Testis (tissue), 3 donors: ENCODE measurements around the gene KRT15. TPM values are rescaled to one million over a fixed set of nuclear protein-coding genes. Genes with fewer than 3 reads are reported as not detected.

Source experiments
- DNase-seq: peaks from one replicate; pipeline ENCODE4 v3.0.0-alpha.2; 2019
- H3K27ac ChIP-seq, 2 donors: fragments of 200-600 bp; sonication (generic); one replicate each; pipeline ENCODE4 v1.5.1; 2019
- H3K27me3 ChIP-seq: fragments of 200-600 bp; sonication (generic); one replicate; pipeline ENCODE4 v1.5.1; 2019
- H3K36me3 ChIP-seq: fragments of 200-600 bp; sonication (generic); one replicate; pipeline ENCODE4 v1.5.1; 2017; ENCODE audit warnings: low read depth; ENCODE audit errors: missing control alignments
- H3K4me1 ChIP-seq: fragments of 200-600 bp; sonication (generic); one replicate; pipeline ENCODE4 v1.5.1; 2019
- H3K4me3 ChIP-seq, 2 donors: fragments of 200-600 bp; sonication (generic); one replicate each; pipeline ENCODE4 v1.5.1; 2017 to 2019
- H3K9me3 ChIP-seq: fragments of 200-600 bp; sonication (generic); one replicate; pipeline ENCODE4 v1.5.1; 2017
- POLR2A ChIP-seq: fragments of 450-650 bp; IDR thresholded peaks from one replicate; pipeline ENCODE4 v1.6.1; 2017; ENCODE audit warnings: antibody characterized with exemption, mild to moderate bottlenecking, moderate library complexity
- WGBS, 2 donors: methylation state at CpG; one replicate each; pipeline ENCODE4 v1.1.5; 2018; 5-methylcytosine and 5-hydroxymethylcytosine counted together
- intact Hi-C: fragments of 100-400 bp; cut with DNase I; formaldehyde crosslinking; loops from one replicate; pipeline ENCODE4 v1.15.1; 2023; ENCODE audit warnings: low total_unique reads
- microRNA-seq, 2 donors: library from miRNA; unstranded; fragments of <30 nt; microRNA quantifications; one replicate each; pipeline ENCODE4, GENCODE V29; 2016; ENCODE audit warnings: borderline number of aligned reads in 2 of 2, borderline replicate concordance in 1 of 2
- polyA plus RNA-seq: library from polyadenylated mRNA; stranded (reverse); fragments of 350-450 nt; fragmentation: Illumina TruSeq; extraction: RNeasy Lipid Tissue Mini Kit (QIAGEN cat#74804); gene quantifications from one replicate; pipeline ENCODE4 v1.2.3, GENCODE V29; 2014; ENCODE audit warnings: low read depth, low replicate concordance; ENCODE audit not compliant: insufficient read depth
- small RNA-seq, 2 donors: library from RNA; depleted of rRNA; stranded (forward); fragments of <200 nt; gene quantifications; one replicate each; pipeline ENCODE3, GENCODE V24; 2016
- total RNA-seq, 2 donors: library from RNA; depleted of rRNA; stranded (reverse); fragments of >200 nt; gene quantifications; one replicate each; pipeline ENCODE4 v1.2.3, GENCODE V29; 2016
- TF ChIP-seq, protein P1 (sequence below), 3 experiments: fragments of 450-650 bp in 2 of 3; fragments of 200-600 bp in 1 of 3; sonication (generic) in 1 of 3; IDR thresholded peaks; one replicate each; pipeline ENCODE4 v1.5.1; 2016 to 2019; ENCODE audit warnings: antibody characterized with exemption in 3 of 3, mild to moderate bottlenecking in 2 of 3, moderate library complexity in 1 of 3

KRT15 gene
- total and polyA plus RNA-seq, 3 donors from 2014 or later: 5.8 to 21.7 (median 19.4) TPM

DNA sequence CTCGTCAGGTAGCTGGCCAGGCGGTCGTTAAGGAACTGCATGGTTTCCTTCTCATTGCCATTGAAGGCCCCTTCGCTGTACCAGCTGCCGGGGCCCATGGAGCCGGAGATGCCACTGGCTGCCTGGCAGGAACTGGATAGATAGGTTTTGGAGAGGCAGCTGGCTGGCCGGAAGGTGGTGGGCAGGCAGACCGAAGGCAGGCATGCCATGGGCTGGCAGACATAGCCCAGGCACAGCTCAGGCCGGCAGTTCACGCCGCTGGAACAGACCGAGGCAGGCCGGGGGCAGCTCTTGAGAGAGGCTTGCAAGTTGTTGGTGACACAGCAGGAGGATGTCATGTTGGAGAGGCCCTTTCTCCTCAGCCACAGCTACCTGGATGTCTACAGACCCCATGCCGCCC lies 51.7 kb downstream of the KRT15 start, which contains the start of gene KRT32:
KRT32 (minus strand) TSS at position 399 of the 400 bp plus-strand sequence; CDS start at position 338, 61 bp downstream.
- 92 to 96% methylated on average over 14 of the region's 14 CpGs for WGBS, 2 donors
- no peak within 1 kb of the TSS for H3K27ac ChIP-seq

DNA sequence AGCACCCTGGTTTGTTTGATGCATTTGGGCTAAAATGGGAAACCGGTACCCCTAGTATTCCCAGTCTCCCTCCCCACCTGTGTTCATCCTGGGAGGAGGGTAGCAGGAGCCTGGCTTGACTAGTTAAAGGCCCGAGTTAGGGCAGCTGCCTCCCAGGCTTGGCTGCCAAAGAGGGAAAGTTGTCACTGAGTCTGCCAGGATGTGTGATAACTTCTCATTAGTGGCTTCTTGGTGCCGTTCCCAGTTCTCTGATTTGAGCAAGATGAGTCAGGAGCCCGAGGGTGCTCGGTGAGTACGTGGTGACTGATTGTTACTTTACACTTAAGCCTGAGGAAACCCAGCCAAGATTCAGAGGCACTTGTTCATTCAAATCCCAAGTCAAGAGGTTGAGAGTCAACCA lies 54.0 kb downstream of the KRT15 start:
- TF ChIP-seq, protein P1, sequence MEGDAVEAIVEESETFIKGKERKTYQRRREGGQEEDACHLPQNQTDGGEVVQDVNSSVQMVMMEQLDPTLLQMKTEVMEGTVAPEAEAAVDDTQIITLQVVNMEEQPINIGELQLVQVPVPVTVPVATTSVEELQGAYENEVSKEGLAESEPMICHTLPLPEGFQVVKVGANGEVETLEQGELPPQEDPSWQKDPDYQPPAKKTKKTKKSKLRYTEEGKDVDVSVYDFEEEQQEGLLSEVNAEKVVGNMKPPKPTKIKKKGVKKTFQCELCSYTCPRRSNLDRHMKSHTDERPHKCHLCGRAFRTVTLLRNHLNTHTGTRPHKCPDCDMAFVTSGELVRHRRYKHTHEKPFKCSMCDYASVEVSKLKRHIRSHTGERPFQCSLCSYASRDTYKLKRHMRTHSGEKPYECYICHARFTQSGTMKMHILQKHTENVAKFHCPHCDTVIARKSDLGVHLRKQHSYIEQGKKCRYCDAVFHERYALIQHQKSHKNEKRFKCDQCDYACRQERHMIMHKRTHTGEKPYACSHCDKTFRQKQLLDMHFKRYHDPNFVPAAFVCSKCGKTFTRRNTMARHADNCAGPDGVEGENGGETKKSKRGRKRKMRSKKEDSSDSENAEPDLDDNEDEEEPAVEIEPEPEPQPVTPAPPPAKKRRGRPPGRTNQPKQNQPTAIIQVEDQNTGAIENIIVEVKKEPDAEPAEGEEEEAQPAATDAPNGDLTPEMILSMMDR (IDR thresholded peaks at IDR 0.05): no peak
- TF ChIP-seq POLR2A: no peak
- Histone ChIP-seq H3K27ac (no peak overlapping the region), H3K9me3 (no peaks in the 10 kb centered on the region), H3K27me3 (no peaks in the 10 kb centered on the region), H3K4me3 (no peak overlapping the region), H3K36me3 (no peaks in the 10 kb centered on the region), H3K4me1 (peaks cover 4% of the 10 kb centered on the region)
- intact Hi-C loops: no loop called here
- 20 to 38% methylated on average over 2 to 6 of the region's 6 CpGs for WGBS, 2 donors
- DNase-seq: peak; percentile 60

More for the DNA sequence above, 51.7 kb downstream of the KRT15 start, which contains the start of gene KRT32:
- H3K4me3 ChIP-seq: no peak within 1 kb of the TSS
- TF ChIP-seq, protein P1 (IDR thresholded peaks at IDR 0.05): no peak
- no peak for TF ChIP-seq POLR2A
- intact Hi-C loops: no loop called here
- H3K9me3 ChIP-seq: no peaks in the 10 kb centered on the region
- DNase-seq: no peak
- no peaks in the 10 kb centered on the region for H3K27me3 ChIP-seq
- H3K4me1 ChIP-seq: peaks cover 4% of the 10 kb centered on the region
- no peaks in the 10 kb centered on the region for H3K36me3 ChIP-seq

DNA sequence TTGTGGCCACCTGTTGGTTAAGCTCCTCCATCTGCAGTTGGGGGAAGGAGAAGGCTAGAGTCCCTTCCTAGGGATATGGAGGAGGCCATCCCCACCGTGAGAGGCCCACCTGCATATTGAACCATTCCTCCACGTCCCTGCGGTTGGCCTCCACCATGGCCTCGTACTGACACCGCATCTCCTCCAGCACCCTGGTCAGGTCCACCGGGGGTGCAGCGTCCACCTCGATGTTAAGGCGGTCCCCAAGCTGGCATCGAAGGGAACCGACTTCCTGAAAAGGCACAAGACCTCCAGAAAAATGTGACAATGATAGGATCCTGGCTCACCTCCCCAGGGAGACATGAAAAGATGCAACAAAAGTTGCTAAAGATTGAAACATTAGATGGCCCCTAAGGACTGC lies 54.5 kb downstream of the KRT15 start:
- no peaks in the 10 kb centered on the region for H3K27me3 ChIP-seq
- H3K4me3 ChIP-seq: no peak overlapping the region
- 89 to 94% methylated on average over 10 to 11 of the region's 11 CpGs for WGBS, 2 donors
- H3K27ac ChIP-seq: no peak overlapping the region
- peaks cover 4% of the 10 kb centered on the region for H3K4me1 ChIP-seq
- no peaks in the 10 kb centered on the region for H3K9me3 ChIP-seq
- DNase-seq: no peak
- TF ChIP-seq POLR2A: no peak
- TF ChIP-seq, protein P1 (IDR thresholded peaks at IDR 0.05): no peak
- intact Hi-C loops: no loop called here
- H3K36me3 ChIP-seq: no peaks in the 10 kb centered on the region

DNA sequence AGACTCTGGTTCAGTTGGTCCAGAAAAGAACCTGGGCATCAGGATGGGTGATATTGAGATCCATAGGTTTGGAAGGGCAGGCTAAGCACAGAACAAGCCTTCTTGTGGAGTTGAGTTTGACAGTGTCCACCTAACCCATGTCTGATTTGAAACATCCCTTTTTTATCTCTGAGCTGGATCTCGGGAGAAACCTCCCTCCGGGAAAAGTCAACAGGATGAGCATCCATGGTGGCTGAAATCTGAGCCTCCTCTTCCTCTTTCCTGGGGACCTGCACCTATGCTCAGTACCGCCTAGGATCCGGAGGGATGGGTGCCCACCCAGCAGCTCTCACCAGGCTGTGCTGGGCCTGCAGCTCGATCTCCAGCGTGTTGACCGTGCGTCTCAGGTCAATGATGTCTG lies 54.9 kb downstream of the KRT15 start:
- no peak overlapping the region for H3K27ac ChIP-seq
- no peak for TF ChIP-seq POLR2A
- TF ChIP-seq, protein P1 (IDR thresholded peaks at IDR 0.05): no peak
- no peaks in the 10 kb centered on the region for H3K36me3 ChIP-seq
- WGBS, 2 donors: 97 to 99% methylated on average over 8 of the region's 8 CpGs
- H3K4me3 ChIP-seq: no peak overlapping the region
- intact Hi-C loops: no loop called here
- no peaks in the 10 kb centered on the region for H3K9me3 ChIP-seq
- peaks cover 4% of the 10 kb centered on the region for H3K4me1 ChIP-seq
- DNase-seq: no peak
- no peaks in the 10 kb centered on the region for H3K27me3 ChIP-seq

Small RNA genes lying within 50 kb of the gene (microRNA-seq; reads per million reads assigned to microRNA genes)
- gene MIR6510: 0 reads per million in 2 donors

Small RNA genes lying within 50 kb of the gene (small RNA-seq; reads per million reads assigned to genes)
- 0.19 to 0.27 reads per million in 2 donors for gene RNU2-32P

Other genes with a start within 250 kb of the KRT15 start
- gene KRTAP9-7, start 243.2 kb downstream of the KRT15 start, total RNA-seq: under 1 TPM in 1 of 2 donors, not detected in 1; 0.47 TPM
- gene KRTAP9-7, start 243.2 kb downstream of the KRT15 start, polyA plus RNA-seq: not detected
- gene KRTAP29-1, start 216.0 kb downstream of the KRT15 start, total RNA-seq: not detected
- gene KRTAP29-1, start 216.0 kb downstream of the KRT15 start, polyA plus RNA-seq: not detected
- not detected for gene KRTAP16-1, start 209.6 kb downstream of the KRT15 start, total RNA-seq
- gene KRTAP16-1, start 209.6 kb downstream of the KRT15 start, polyA plus RNA-seq: not detected
- not detected for gene KRTAP17-1, start 203.2 kb downstream of the KRT15 start, total RNA-seq
- not detected for gene KRTAP17-1, start 203.2 kb downstream of the KRT15 start, polyA plus RNA-seq
- gene KRT33A, start 168.1 kb downstream of the KRT15 start, total RNA-seq: 1 to 10 TPM in 1 of 2 donors, under 1 TPM in 1; 0.50 to 3.1 TPM
- gene KRT33A, start 168.1 kb downstream of the KRT15 start, polyA plus RNA-seq: 2.3 TPM
- gene KRT33B, start 149.1 kb downstream of the KRT15 start, total RNA-seq: under 1 TPM in 1 of 2 donors, not detected in 1; 0.25 TPM
- not detected for gene KRT33B, start 149.1 kb downstream of the KRT15 start, polyA plus RNA-seq
- under 1 TPM; 0.50 to 0.55 TPM for gene KRT34, start 136.6 kb downstream of the KRT15 start, total RNA-seq
- gene KRT34, start 136.6 kb downstream of the KRT15 start, polyA plus RNA-seq: 1.2 TPM
- gene KRT31, start 121.3 kb downstream of the KRT15 start, total RNA-seq: under 1 TPM in 1 of 2 donors, not detected in 1; 0.74 TPM
- gene KRT31, start 121.3 kb downstream of the KRT15 start, polyA plus RNA-seq: 0.53 TPM
- gene KRT37, start 94.3 kb downstream of the KRT15 start, total RNA-seq: not detected
- not detected for gene KRT37, start 94.3 kb downstream of the KRT15 start, polyA plus RNA-seq
- gene KRT38, start 77.9 kb downstream of the KRT15 start, total RNA-seq: not detected
- not detected for gene KRT38, start 77.9 kb downstream of the KRT15 start, polyA plus RNA-seq
- gene KRT32, start 51.5 kb downstream of the KRT15 start, total RNA-seq: under 1 TPM in 1 of 2 donors, not detected in 1; 0.19 TPM
- not detected for gene KRT32, start 51.5 kb downstream of the KRT15 start, polyA plus RNA-seq
- not detected for gene KRT35, start 37.7 kb downstream of the KRT15 start, total RNA-seq
- 0.18 TPM for gene KRT35, start 37.7 kb downstream of the KRT15 start, polyA plus RNA-seq
- gene KRT36, start 29.0 kb downstream of the KRT15 start, total RNA-seq: under 1 TPM; 0.24 to 0.43 TPM
- 0.24 TPM for gene KRT36, start 29.0 kb downstream of the KRT15 start, polyA plus RNA-seq
- gene KRT13, start 13.3 kb downstream of the KRT15 start, total RNA-seq: 1 to 10 TPM; 2.4 to 7.7 TPM
- gene KRT13, start 13.3 kb downstream of the KRT15 start, polyA plus RNA-seq: 21.4 TPM
- gene KRT19, start 9.4 kb upstream of the KRT15 start, total RNA-seq: 1 to 10 TPM; 3.9 to 5.5 TPM
- gene KRT19, start 9.4 kb upstream of the KRT15 start, polyA plus RNA-seq: 49.5 TPM
- under 1 TPM in 1 of 2 donors, not detected in 1; 0.43 TPM for gene KRT9, start 53.2 kb upstream of the KRT15 start, total RNA-seq
- gene KRT9, start 53.2 kb upstream of the KRT15 start, polyA plus RNA-seq: 0.29 TPM
- gene KRT14, start 68.0 kb upstream of the KRT15 start, total RNA-seq: under 1 TPM in 1 of 2 donors, not detected in 1; 0.24 TPM
- gene KRT14, start 68.0 kb upstream of the KRT15 start, polyA plus RNA-seq: 0.37 TPM
- not detected for gene KRT16, start 93.9 kb upstream of the KRT15 start, total RNA-seq
- gene KRT16, start 93.9 kb upstream of the KRT15 start, polyA plus RNA-seq: not detected
- 10 to 100 TPM; 13.3 to 26.0 TPM for gene KRT17, start 105.7 kb upstream of the KRT15 start, total RNA-seq
- 12.2 TPM for gene KRT17, start 105.7 kb upstream of the KRT15 start, polyA plus RNA-seq
- 100 to 1,000 TPM; 274 to 338 TPM for gene EIF1, start 170.0 kb upstream of the KRT15 start, total RNA-seq
- gene EIF1, start 170.0 kb upstream of the KRT15 start, polyA plus RNA-seq: 1,078 TPM
- not detected for gene GAST, start 193.4 kb upstream of the KRT15 start, total RNA-seq
- not detected for gene GAST, start 193.4 kb upstream of the KRT15 start, polyA plus RNA-seq
- 1 to 10 TPM; 2.9 to 5.3 TPM for gene HAP1, start 215.8 kb upstream of the KRT15 start, total RNA-seq
- 1.9 TPM for gene HAP1, start 215.8 kb upstream of the KRT15 start, polyA plus RNA-seq